PC-3 (cell line): ENCODE results near the gene OR1F1. TPM values are rescaled to one million over a fixed set of nuclear protein-coding genes. Genes with fewer than 3 reads are reported as not detected.

Source experiments
- ATAC-seq: fragments of 200-7000 bp; cut with Tn5 transposase; 2 replicates; pipeline ENCODE4 v1.9.1; 2020; ENCODE audit warnings: mild to moderate bottlenecking, moderate library complexity
- BruUV-seq: library from RNA; stranded (reverse); fragments of 400-500 nt; replicated peaks from 2 replicates; lab custom pipeline; 2021; lab: Mats Ljungman, UMichigan
- CTCF ChIA-PET: fragments of 300-600 bp; sonication (Branson Sonifier 250); formaldehyde crosslinking; loops from one replicate; lab custom pipeline; 2022; ENCODE audit warnings: antibody characterized with exemption; lab: Charles Lee
- POLR2A ChIA-PET: fragments of 300-600 bp; sonication (Branson Sonifier 250); formaldehyde crosslinking; loops from one replicate; lab custom pipeline; 2022; ENCODE audit warnings: antibody characterized with exemption; ENCODE audit not compliant: unreplicated experiment; lab: Charles Lee
- DNase-seq: peaks from one replicate; pipeline ENCODE4 v3.0.0-alpha.2; 2015
- H2AFZ ChIP-seq: fragments of 300-600 bp; sonication (generic); 2 replicates; pipeline ENCODE4 v1.6.0; 2016; ENCODE audit warnings: antibody characterized with exemption, low read length
- H3F3A ChIP-seq: fragments of 300-600 bp; sonication (generic); one replicate; pipeline ENCODE4 v1.6.0; 2017; ENCODE audit warnings: antibody characterized with exemption, low read length, control low read depth, mild to moderate bottlenecking; ENCODE audit not compliant: unreplicated experiment
- H3K27ac ChIP-seq: fragments of 300-600 bp; sonication (generic); 2 replicates; pipeline ENCODE4 v1.5.1; 2016; ENCODE audit warnings: mild to moderate bottlenecking, low read length
- H3K27me3 ChIP-seq: fragments of 300-600 bp; sonication (generic); 2 replicates; pipeline ENCODE4 v1.6.1; 2016; ENCODE audit warnings: low read length, mixed read lengths
- H3K36me3 ChIP-seq: fragments of 300-600 bp; sonication (generic); 2 replicates; pipeline ENCODE4 v1.6.1; 2016; ENCODE audit warnings: low read depth, mixed run types, low read length, mixed read lengths
- H3K4me1 ChIP-seq: fragments of 300-600 bp; sonication (generic); 2 replicates; pipeline ENCODE4 v1.5.1; 2016; ENCODE audit warnings: low read length; ENCODE audit not compliant: insufficient read depth
- H3K4me2 ChIP-seq: fragments of 300-600 bp; sonication (generic); 2 replicates; pipeline ENCODE4 v1.6.0; 2016; ENCODE audit warnings: low read length
- H3K4me3 ChIP-seq: fragments of 300-600 bp; sonication (generic); 2 replicates; pipeline ENCODE4 v1.5.1; 2016; ENCODE audit warnings: mild to moderate bottlenecking, low read length, mixed read lengths
- H3K79me2 ChIP-seq: fragments of 300-600 bp; sonication (generic); 2 replicates; pipeline ENCODE4 v1.6.1; 2017; ENCODE audit warnings: low read length, mixed read lengths
- H3K9ac ChIP-seq: fragments of 300-600 bp; sonication (generic); 2 replicates; pipeline ENCODE4 v1.6.0; 2016; ENCODE audit warnings: mild to moderate bottlenecking, low read length
- H3K9me2 ChIP-seq: fragments of 300-600 bp; sonication (generic); replicated peaks from 2 replicates; pipeline ENCODE4 v1.6.1; 2016; ENCODE audit warnings: mixed run types, low read length, mixed read lengths
- H3K9me3 ChIP-seq: fragments of 300-600 bp; sonication (generic); 2 replicates; pipeline ENCODE4 v1.6.1; 2016; ENCODE audit warnings: low read length, mixed read lengths
- H4K20me1 ChIP-seq: fragments of 300-600 bp; sonication (generic); 2 replicates; pipeline ENCODE4 v1.6.1; 2016; ENCODE audit warnings: low read length, mixed read lengths
- CTCF ChIP-seq: fragments of 300-600 bp; sonication (generic); conservative IDR thresholded peaks from 2 replicates; pipeline ENCODE4 v1.5.1; 2017; ENCODE audit warnings: antibody characterized with exemption, low read depth, mild to moderate bottlenecking, low read length
- EZH2 ChIP-seq: fragments of 300-600 bp; sonication (generic); IDR thresholded peaks from one replicate; pipeline ENCODE4 v1.6.1; 2017; ENCODE audit warnings: antibody characterized with exemption, mild to moderate bottlenecking, low read length; ENCODE audit not compliant: unreplicated experiment
- EZH2phosphoT487 ChIP-seq: fragments of 300-600 bp; sonication (generic); IDR thresholded peaks from 2 replicates; pipeline ENCODE4 v1.6.1; 2018; ENCODE audit warnings: mild to moderate bottlenecking, antibody characterized with exemption, low read length, borderline replicate concordance
- intact Hi-C: fragments of 100-400 bp; cut with micrococcal nuclease; formaldehyde crosslinking; loops from 2 replicates; pipeline ENCODE4 v1.9.0; 2023
- total RNA-seq: library from RNA; depleted of rRNA; stranded (reverse); fragments of >200 nt; gene quantifications from 2 replicates; pipeline ENCODE4 v1.2.3, GENCODE V29; 2014

OR1F1 gene
- total RNA-seq, 1 experiment from 2014 or later = not detected

- BruUV-seq = no TSS peak
- Histone ChIP-seq H3K9ac (no peak overlapping the region), H4K20me1 (no peaks in the 10 kb centered on the region), H3F3A (no peaks in the 10 kb centered on the region), H3K27me3 (peaks cover 11% of the 10 kb centered on the region; the same call in 1 of the 2 replicates), H3K27ac (no peak overlapping the region), H3K9me2 (no peaks in the 10 kb centered on the region), H3K36me3 (peaks cover 32% of the 10 kb centered on the region), H3K79me2 (no peaks in the 10 kb centered on the region), H3K4me3 (no peak overlapping the region), H3K9me3 (peaks cover 18% of the 10 kb centered on the region), H3K4me1 (no peaks in the 10 kb centered on the region), H3K4me2 (no peak overlapping the region), H2AFZ (no peak overlapping the region)
- TF ChIP-seq EZH2 (no peak), EZH2phosphoT487 (no peak), CTCF (no peak)
- CTCF ChIA-PET = no interaction called here
- ATAC-seq (no peak), DNase-seq (no peak)
- POLR2A ChIA-PET = no interaction called here
- intact Hi-C loops = no loop called here
Measured at GRCh38 chr16:3220839-3221238, 32.8 kb downstream of the OR1F1 start.

- peaks cover 22% of the 10 kb centered on the region for H3K9me3 ChIP-seq
Measured at GRCh38 chr16:3223913-3224515, 36.0 kb downstream of the OR1F1 start.

More at GRCh38 chr16:3223913-3224515, 36.0 kb downstream of the OR1F1 start:
- H3K79me2 ChIP-seq = no peaks in the 10 kb centered on the region
- H3K9ac ChIP-seq = no peak overlapping the region
- POLR2A ChIA-PET = no interaction called here
- no TSS peak for BruUV-seq
- no peaks in the 10 kb centered on the region for H3F3A ChIP-seq
- no peak for DNase-seq
- CTCF ChIA-PET = no interaction called here
- H3K36me3 ChIP-seq = peaks cover 62% of the 10 kb centered on the region
- H3K4me1 ChIP-seq = no peaks in the 10 kb centered on the region
- H4K20me1 ChIP-seq = no peaks in the 10 kb centered on the region
- H3K4me3 ChIP-seq = no peak overlapping the region
- no peaks in the 10 kb centered on the region for H3K27me3 ChIP-seq
- no peak for TF ChIP-seq CTCF
- TF ChIP-seq EZH2phosphoT487 = no peak
- no peak for TF ChIP-seq EZH2
- no peaks in the 10 kb centered on the region for H3K9me2 ChIP-seq
- H3K27ac ChIP-seq = no peak overlapping the region
- intact Hi-C loops = no loop called here
- H2AFZ ChIP-seq = no peak overlapping the region
- ATAC-seq = no peak
- H3K4me2 ChIP-seq = no peak overlapping the region
